Measurements from ENCODE around the gene APOBEC2. TPM values are rescaled to one million over a fixed set of nuclear protein-coding genes. Genes with fewer than 3 reads are reported as not detected.

The APOBEC2 gene
- polyA plus RNA-seq, 1 donor (not counting 4 experiments of a cell fraction or from before 2014, with no cell fraction given): 0.05 TPM

DNA sequence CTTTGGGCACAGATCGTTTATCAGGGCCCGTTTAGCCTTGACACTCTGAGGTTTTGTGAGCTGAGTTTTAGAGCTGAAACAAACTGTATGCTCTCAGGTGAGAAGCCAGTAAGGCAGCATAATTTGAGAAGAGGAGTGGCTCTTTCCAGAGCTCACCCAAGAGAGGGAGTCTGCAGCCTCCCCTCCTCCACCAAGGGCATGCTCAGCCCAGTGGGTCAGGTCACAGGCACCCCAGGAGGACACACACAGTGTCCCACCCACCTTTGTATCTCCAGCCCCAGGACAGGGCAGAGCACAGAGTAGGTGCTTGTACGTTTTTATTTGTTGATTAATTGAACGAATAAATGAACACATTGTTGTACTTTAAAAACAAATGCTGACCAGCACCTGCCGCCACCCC lies 7.3 kb upstream of the APOBEC2 start:
- Histone ChIP-seq H3K4me2 (ENCODE audit: control insufficient read depth, extremely low read depth, insufficient read depth, low read depth, low read length) (no peak overlapping the region), H3K79me2 (ENCODE audit: control insufficient read depth, insufficient read depth, low read length) (no peaks in the 10 kb centered on the region), H3K27ac (ENCODE audit: control insufficient read depth, insufficient read depth, low read length) (no peak overlapping the region), H3K27me3 (ENCODE audit: control insufficient read depth, extremely low read depth, insufficient read depth, low read length) (no peaks in the 10 kb centered on the region), H2AFZ (ENCODE audit: control insufficient read depth, low read length) (no peak overlapping the region), H3K4me1 (ENCODE audit: control insufficient read depth, extremely low read depth, insufficient read depth, low read length) (peaks cover 19% of the 10 kb centered on the region), H3K9me1 (ENCODE audit: control insufficient read depth, extremely low read depth, insufficient read depth, low read length) (no peaks in the 10 kb centered on the region), H3K4me3 (ENCODE audit: control insufficient read depth in 2 of 3, extremely low read depth in 1 of 3, insufficient read depth in 2 of 3, low read depth in 1 of 3, low read length in 3 of 3) (no peak overlapping the region), H3K9ac (ENCODE audit: control insufficient read depth, extremely low read depth, insufficient read depth, low read length) (no peak overlapping the region), H4K20me1 (ENCODE audit: control insufficient read depth, extremely low read depth, insufficient read depth, low read length) (no peaks in the 10 kb centered on the region), H3K36me3 (ENCODE audit: control insufficient read depth in 2 of 2, extremely low read depth in 1 of 2, insufficient read depth in 2 of 2, low read length in 2 of 2) (no peaks in the 10 kb centered on the region), H3K9me3 (ENCODE audit: control insufficient read depth, low read depth, low read length) (no peaks in the 10 kb centered on the region)
- no peak for TF ChIP-seq EZH2 (IDR thresholded peaks at IDR 0.05; ENCODE audit: low read length)
- TF ChIP-seq, protein P1, sequence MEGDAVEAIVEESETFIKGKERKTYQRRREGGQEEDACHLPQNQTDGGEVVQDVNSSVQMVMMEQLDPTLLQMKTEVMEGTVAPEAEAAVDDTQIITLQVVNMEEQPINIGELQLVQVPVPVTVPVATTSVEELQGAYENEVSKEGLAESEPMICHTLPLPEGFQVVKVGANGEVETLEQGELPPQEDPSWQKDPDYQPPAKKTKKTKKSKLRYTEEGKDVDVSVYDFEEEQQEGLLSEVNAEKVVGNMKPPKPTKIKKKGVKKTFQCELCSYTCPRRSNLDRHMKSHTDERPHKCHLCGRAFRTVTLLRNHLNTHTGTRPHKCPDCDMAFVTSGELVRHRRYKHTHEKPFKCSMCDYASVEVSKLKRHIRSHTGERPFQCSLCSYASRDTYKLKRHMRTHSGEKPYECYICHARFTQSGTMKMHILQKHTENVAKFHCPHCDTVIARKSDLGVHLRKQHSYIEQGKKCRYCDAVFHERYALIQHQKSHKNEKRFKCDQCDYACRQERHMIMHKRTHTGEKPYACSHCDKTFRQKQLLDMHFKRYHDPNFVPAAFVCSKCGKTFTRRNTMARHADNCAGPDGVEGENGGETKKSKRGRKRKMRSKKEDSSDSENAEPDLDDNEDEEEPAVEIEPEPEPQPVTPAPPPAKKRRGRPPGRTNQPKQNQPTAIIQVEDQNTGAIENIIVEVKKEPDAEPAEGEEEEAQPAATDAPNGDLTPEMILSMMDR (optimal IDR thresholded peaks at IDR 0.05 in 1 of 3, IDR thresholded peaks at IDR 0.05 in 1 of 3, conservative IDR thresholded peaks at IDR 0.05 in 1 of 3; ENCODE audit: extremely low read depth in 1 of 3, insufficient read depth in 2 of 3, low read length in 3 of 3): no peak
- FAIRE-seq (no peak), DNase-seq (ENCODE audit: low read depth, low spot score) (no peak)
- dilution Hi-C loops (cut with MboI; ENCODE audit: extremely low pct_ligation_motif_present, low sequenced_read_pairs): no loop called here

DNA sequence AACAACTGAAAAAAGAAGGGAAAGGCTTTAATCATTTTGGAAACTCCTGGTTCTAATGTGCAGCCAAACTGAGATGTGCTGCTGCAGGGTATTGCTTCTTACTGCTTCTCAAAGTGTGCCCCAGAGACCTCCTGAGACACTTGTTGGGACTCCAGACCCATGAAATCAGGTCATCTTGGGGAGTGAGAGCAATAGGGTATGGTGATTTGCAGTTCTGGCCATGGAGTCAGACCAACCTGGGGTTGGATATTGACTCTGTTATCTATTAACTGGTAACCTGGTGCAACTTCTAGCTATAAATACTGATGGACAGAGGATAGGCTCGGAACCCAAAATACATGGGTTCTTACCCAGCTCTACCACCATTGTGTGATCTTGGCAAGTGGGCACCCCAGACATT lies 6.9 kb upstream of the APOBEC2 start:
- Histone ChIP-seq H3K4me2 (ENCODE audit: control insufficient read depth, extremely low read depth, insufficient read depth, low read depth, low read length) (no peak overlapping the region), H3K36me3 (ENCODE audit: control insufficient read depth in 2 of 2, extremely low read depth in 1 of 2, insufficient read depth in 2 of 2, low read length in 2 of 2) (no peaks in the 10 kb centered on the region), H2AFZ (ENCODE audit: control insufficient read depth, low read length) (no peak overlapping the region), H3K4me1 (ENCODE audit: control insufficient read depth, extremely low read depth, insufficient read depth, low read length) (peaks cover 15% of the 10 kb centered on the region), H3K4me3 (ENCODE audit: control insufficient read depth in 2 of 3, extremely low read depth in 1 of 3, insufficient read depth in 2 of 3, low read depth in 1 of 3, low read length in 3 of 3) (no peak overlapping the region), H3K9me1 (ENCODE audit: control insufficient read depth, extremely low read depth, insufficient read depth, low read length) (no peaks in the 10 kb centered on the region), H3K27me3 (ENCODE audit: control insufficient read depth, extremely low read depth, insufficient read depth, low read length) (no peaks in the 10 kb centered on the region), H3K9me3 (ENCODE audit: control insufficient read depth, low read depth, low read length) (no peaks in the 10 kb centered on the region), H3K27ac (ENCODE audit: control insufficient read depth, insufficient read depth, low read length) (no peak overlapping the region), H3K79me2 (ENCODE audit: control insufficient read depth, insufficient read depth, low read length) (no peaks in the 10 kb centered on the region), H4K20me1 (ENCODE audit: control insufficient read depth, extremely low read depth, insufficient read depth, low read length) (no peaks in the 10 kb centered on the region), H3K9ac (ENCODE audit: control insufficient read depth, extremely low read depth, insufficient read depth, low read length) (no peak overlapping the region)
- TF ChIP-seq, protein P1 (optimal IDR thresholded peaks at IDR 0.05 in 1 of 3, IDR thresholded peaks at IDR 0.05 in 1 of 3, conservative IDR thresholded peaks at IDR 0.05 in 1 of 3; ENCODE audit: extremely low read depth in 1 of 3, insufficient read depth in 2 of 3, low read length in 3 of 3): no peak
- TF ChIP-seq EZH2 (IDR thresholded peaks at IDR 0.05; ENCODE audit: low read length): no peak
- no peak for FAIRE-seq
- dilution Hi-C loops (cut with MboI; ENCODE audit: extremely low pct_ligation_motif_present, low sequenced_read_pairs): no loop called here
- DNase-seq (ENCODE audit: low read depth, low spot score): no peak
